NCI-H1105 (cell line): ENCODE results near the gene DHX35.
"Not testable (repeated sequence)": the region's sequence is repeated elsewhere in the genome, so short reads cannot be mapped to it uniquely, and the experiment has no call there.

Experiments
- DNase-seq: peaks from one replicate; lab custom pipeline; 2025; lab: John Stamatoyannopoulos, UW

DHX35 gene

DNA sequence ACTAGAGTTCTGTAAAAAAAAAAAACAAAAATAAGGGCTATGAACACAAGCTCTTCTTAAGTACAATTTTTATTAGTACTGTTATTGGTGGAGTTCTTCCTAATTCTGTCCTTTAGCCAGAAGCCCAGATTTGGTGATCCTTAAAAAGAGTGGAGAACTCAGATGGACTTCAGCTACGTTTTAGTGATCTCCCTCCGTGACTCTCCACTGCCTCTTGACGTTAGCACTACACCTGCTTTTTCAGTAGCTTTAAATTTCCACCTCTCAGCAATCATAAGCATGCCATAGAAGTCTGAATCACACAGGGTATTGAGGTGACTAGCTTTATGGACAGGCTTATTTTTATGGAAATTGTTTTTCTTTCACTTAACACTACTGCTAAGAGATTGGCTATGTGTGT lies 17.7 kb downstream of the DHX35 start:
- DNase-seq, result no peak

DNA sequence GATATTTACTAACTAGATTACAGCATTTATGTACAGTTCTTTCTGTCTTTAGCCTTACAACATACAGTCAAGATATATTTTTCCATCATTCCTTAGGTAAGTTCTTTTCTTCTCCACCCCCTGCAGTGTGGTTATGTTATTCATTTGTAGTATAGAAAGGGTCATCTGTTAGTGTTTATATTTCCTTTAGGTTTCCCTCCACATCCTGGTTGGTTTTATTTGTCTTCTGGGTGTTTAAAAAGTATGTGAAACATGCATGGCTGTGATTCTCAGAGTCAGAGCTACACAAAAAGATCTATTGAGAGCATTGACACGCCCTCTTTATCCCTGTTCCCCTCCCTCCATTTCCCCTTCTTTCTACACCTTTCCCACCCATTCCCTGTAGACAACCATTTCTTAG lies 20.1 kb downstream of the DHX35 start:
- DNase-seq, result no peak

DNA sequence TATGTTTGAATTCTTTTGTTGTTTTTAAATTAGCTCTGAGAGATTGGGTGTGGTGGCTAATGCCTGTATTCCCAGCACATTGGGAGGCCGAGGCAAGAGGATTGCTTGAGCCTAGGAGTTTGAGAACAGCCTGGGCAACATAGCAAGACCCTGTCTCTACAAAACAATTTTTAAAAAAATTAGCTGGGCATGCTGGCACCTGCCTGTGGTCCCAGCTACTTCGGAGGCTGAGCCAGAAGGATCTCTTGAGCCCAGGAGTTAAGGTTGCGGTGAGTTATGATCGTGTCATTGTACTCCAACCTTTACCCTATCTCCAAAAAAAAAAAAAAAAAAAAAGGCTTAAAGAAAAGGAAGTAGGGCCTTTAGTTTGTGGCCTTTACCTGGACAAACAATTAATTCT lies 22.9 kb downstream of the DHX35 start:
- no peak for DNase-seq

DNA sequence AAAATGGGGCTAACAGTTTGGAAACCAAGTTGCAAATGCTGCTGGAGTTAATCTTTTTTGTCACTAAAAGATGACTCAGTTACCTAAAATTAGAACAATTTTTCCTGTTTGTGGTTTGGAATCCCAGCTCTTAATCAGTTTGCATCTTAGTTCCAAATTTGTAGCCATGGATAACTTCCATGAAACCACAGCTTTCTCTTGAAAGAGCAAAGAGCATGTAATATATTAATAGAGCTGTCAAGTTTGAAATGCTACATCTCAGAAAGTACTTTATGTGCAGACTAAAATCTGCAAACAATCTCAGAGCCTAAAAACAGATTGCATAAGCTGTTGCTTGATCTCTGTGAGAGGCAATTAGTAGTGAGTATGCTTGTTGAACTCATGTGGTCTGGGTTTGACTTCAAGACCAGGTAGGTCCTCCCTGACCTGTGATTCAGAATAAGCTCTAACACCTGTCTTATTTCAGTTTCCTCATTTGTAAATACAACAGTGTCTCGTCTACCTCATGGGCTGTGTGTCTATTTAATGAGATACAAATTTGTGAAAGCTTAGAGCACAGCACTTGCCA lies 23.5 kb downstream of the DHX35 start:
- no peak for DNase-seq

- no peak for DNase-seq
Observed at GRCh38 chr20:38986663-38987062, 24.5 kb downstream of the DHX35 start.

GRCh38 chr20:38987777-38988176 lies 25.6 kb downstream of the DHX35 start:
- DNase-seq, result no peak

- DNase-seq, result no peak
Observed at GRCh38 chr20:38990728-38991127, 28.6 kb downstream of the DHX35 start.

- no peak for DNase-seq
Observed at GRCh38 chr20:38991814-38992704, 29.9 kb downstream of the DHX35 start.

- no peak for DNase-seq
Observed at GRCh38 chr20:38995536-38996044, 33.4 kb downstream of the DHX35 start.

GRCh38 chr20:38996866-38997265 lies 34.7 kb downstream of the DHX35 start:
- not testable (repeated sequence) for DNase-seq

DNA sequence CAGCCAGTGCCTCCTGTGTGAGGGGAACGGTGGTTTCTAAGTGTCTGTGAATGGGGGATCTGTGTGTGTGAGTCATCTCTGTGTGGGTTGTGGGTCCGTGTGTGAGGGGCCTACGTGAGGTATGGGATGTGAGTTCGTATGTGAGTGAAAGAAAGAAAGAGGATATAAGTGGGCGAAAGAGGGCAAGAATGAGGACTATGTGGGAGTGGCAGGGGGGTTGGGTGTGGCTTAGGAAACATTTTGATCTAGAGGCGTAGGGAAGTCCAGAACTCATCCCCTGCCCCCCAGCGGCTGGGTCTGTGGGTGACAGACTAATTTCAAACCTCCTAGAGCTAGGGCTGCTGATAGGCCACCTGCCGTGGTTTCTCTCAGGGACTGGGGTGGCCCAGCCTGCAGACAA lies 35.5 kb downstream of the DHX35 start:
- DNase-seq, result no peak

- DNase-seq, result no peak
Observed at GRCh38 chr20:38999217-38999616, 37.1 kb downstream of the DHX35 start.

DNA sequence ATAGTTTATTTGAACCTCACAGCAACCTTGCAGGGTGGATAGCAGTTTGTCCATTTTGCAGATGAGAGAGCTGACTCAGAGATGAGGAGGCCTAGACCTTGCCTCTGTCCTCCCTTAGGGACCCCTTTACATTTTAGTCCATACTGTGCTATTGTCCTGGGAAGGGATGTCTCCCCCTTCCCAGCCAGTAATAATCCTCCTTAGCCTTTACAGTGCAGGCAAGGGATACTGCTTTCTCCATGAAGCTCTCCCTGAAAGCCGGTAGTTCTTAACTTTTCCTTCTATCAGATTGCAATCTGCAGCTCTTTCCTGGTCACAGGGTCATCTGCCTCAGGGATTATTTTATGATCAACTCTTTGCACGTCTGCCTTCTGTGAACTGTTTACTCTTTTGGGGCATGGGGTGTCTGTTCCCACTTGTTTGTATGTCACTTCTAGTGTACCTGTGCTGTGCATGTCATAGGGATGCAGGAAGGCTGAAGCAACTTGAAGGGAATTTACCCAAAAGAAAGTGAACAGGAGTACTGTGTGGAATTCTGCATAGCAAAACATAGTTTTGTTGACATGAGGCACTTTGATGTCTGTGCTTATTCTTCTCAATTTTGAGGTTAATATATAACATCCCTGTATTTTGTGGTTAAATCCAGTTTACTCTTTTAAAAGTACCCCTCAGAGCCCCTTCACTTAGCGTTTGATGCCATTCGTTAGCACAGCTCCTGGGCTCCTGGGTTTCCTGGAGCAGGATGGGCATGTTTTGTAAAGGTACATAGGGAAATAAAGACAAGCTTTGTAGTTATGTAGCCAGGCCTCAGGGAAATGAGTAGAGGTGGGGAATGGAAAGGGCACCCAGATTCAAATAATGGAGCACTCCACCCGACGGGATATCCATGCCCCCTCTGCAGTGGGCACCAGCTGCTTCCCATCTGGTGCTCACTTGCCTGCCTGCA lies 38.1 kb downstream of the DHX35 start:
- no peak for DNase-seq

DNA sequence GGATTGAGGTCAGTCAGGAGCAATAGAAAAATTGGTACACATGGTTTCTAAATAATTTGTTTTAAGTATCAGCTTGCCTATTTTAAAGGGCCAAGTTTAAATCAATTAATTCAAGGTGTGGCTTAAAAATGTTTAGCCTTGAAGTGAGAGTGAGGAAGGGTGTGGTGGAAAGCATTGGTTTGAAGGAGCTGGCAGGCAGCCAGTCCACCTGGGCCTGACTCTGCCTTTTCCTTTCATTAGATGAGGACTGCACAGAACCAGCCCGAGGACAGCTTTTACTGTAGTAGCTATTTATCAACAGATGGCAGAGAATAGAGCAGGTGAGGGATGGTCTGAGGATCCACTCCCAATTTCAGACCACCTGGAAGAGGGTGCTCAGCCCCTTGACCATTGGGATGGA lies 42.4 kb downstream of the DHX35 start:
- peak; percentile 79 for DNase-seq

- no peak for DNase-seq
Observed at GRCh38 chr20:39009348-39009747, 47.2 kb downstream of the DHX35 start.

DNA sequence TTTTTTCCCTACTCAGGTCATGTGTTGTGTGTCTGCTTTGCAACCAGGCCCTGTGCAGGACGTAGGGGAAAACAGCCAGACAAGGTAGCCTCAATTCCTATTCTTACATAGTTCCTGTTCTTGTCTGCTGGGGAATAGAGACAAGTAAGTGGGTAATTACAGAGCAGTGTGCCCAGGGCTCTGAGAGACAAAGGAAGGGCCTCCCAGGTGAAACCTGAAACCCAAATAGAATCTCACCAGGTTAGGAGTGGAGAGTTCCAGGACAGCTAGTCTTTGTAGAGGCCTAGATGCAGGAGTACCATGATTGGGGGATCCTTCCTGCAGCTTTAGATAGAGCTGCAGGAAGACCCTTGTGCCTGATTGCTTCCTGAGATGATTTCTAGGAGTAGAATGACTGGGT lies 48.4 kb downstream of the DHX35 start:
- DNase-seq, result peak; percentile 45

GRCh38 chr20:39013662-39014109 lies 51.5 kb downstream of the DHX35 start:
- DNase-seq, result no peak

DNA sequence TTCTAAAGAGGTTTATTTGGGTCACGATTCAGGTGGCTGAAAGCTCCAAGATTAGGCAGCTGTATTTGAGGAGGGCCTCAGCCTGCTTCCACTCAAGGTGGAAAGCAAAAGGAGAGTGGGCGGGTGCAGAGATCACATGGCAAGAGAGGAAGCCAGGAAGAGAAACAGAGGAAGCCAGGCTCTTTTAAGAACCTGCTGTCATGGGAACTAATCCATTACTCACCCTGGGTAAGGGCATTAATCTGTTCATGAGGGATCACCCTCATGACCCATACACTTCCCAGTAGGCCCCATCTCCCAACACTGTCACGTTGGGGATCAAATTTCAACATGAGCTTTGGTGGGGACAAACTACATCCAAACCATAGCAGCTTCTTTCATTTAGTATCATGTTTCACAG lies 53.9 kb downstream of the DHX35 start:
- DNase-seq, result no peak

- DNase-seq, result no peak
Observed at GRCh38 chr20:39016506-39016905, 54.4 kb downstream of the DHX35 start.

- DNase-seq, result no peak
Observed at GRCh38 chr20:39019027-39019426, 56.9 kb downstream of the DHX35 start.

DNA sequence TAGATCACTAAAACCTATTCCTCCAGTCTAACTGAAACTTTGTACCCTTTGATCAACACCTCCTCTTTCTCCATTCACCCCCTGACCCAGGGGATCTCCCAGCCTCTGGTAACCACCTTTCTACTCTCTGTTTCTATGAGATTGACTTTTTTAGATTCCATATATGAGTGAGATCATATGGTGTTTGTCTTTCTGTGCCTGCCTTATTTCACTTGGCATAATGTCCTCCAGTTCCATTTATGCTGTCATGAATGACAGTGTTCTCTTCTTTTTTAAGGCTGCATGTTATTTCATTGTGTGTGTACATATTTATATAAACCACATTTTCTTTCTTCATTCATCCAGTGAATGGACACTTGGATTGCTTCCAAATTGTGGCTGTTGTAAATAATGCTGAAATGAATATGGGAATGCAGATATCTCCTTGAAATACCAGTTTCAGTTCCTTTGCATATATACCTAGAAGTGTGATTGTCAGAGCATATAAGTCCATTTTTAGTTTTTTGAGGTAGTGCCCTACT lies 57.7 kb downstream of the DHX35 start:
- DNase-seq, result no peak

DNA sequence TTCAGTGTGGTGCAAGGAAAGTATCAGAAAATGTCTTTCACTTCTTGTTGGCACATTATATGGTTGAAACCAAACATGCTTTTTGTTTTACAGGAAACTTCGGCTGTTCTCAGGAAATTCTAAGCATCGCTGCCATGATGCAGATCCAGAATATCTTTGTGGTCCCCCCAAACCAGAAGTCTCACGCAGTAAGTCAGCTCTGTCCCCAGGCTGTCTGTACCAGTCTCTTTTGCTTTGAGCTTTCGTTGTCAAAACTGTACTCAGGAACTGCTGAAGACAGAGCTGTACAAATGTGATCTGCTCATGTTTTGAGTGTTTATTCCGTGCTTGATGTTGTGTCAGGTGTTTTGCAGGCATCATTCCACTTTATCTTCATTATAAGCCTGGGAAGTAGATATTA lies 59.6 kb downstream of the DHX35 start:
- no peak for DNase-seq
